HFF-Myc (cell line): ENCODE measurements around the gene GMDS.

Experiments
- DNase-seq: peaks from one replicate; pipeline ENCODE4 v3.0.0-alpha.2; 2011; ENCODE audit warnings: low read depth; ENCODE audit errors: extremely low read depth
- H3K4me3 ChIP-seq: replicated peaks from 2 replicates; pipeline ENCODE4 v1.5.1; 2011; ENCODE audit warnings: low read depth, mild to moderate bottlenecking, control low read depth, low read length
- CTCF ChIP-seq: IDR thresholded peaks from 2 replicates; pipeline ENCODE4 v1.5.1; 2012; ENCODE audit warnings: mild to moderate bottlenecking, low read depth, low read length, control low read depth; ENCODE audit errors: missing control alignments

The GMDS gene

GRCh38 chr6:1986454-1987243 is 258.8 kb downstream of the GMDS start:
- TF ChIP-seq CTCF = no peak
- no peak overlapping the region for H3K4me3 ChIP-seq

GRCh38 chr6:1984346-1984994 is 260.9 kb downstream of the GMDS start:
- no peak overlapping the region for H3K4me3 ChIP-seq
- no peak for TF ChIP-seq CTCF
- DNase-seq = no peak

More at GRCh38 chr6:1986454-1987243, 258.8 kb downstream of the GMDS start:
- no peak for DNase-seq

GRCh38 chr6:1983850-1984249 is 261.6 kb downstream of the GMDS start:
- DNase-seq = no peak
- no peak for TF ChIP-seq CTCF
- no peak overlapping the region for H3K4me3 ChIP-seq

- no peak for TF ChIP-seq CTCF
- DNase-seq = no peak
- no peak overlapping the region for H3K4me3 ChIP-seq
These were observed 272.4 kb downstream of the GMDS start for GRCh38 chr6:1972962-1973361.

GRCh38 chr6:1971612-1972011 is 273.8 kb downstream of the GMDS start:
- no peak for DNase-seq
- TF ChIP-seq CTCF = no peak
- H3K4me3 ChIP-seq = no peak overlapping the region

- TF ChIP-seq CTCF = no peak
- H3K4me3 ChIP-seq = no peak overlapping the region
- no peak for DNase-seq
These were observed 275.2 kb downstream of the GMDS start for GRCh38 chr6:1970151-1970561.
